Brain microvascular endothelial cell (primary cell): ENCODE data around the gene CXCL16.

Experiments
- DNase-seq: peaks from one replicate; pipeline ENCODE4 v3.0.0-alpha.2; 2020
- H3K27ac ChIP-seq: fragments of 250-450 bp; sonication (Bioruptor Pico); 2 replicates; pipeline ENCODE4 v1.5.1; 2020; ENCODE audit warnings: mild to moderate bottlenecking, moderate library complexity
- H3K27me3 ChIP-seq: fragments of 250-450 bp; sonication (Bioruptor Pico); replicated peaks from 2 replicates; pipeline ENCODE4 v1.5.1; 2020; ENCODE audit warnings: mild to moderate bottlenecking
- H3K36me3 ChIP-seq: fragments of 250-450 bp; sonication (Bioruptor Pico); replicated peaks from 2 replicates; pipeline ENCODE4 v1.5.1; 2020; ENCODE audit warnings: mild to moderate bottlenecking
- H3K4me3 ChIP-seq: 2 replicates; pipeline ENCODE4 v1.5.1; 2011; ENCODE audit warnings: low read depth, mild to moderate bottlenecking, control low read depth, low read length, moderate library complexity
- in situ Hi-C: cut with HindIII; loops from 2 replicates; pipeline ENCODE4 v1.10.0; 2017; ENCODE audit warnings: low sequenced_read_pairs, low pct_ligation_motif_present
- TF ChIP-seq, protein P1 (sequence below): IDR thresholded peaks from 2 replicates; pipeline ENCODE4 v1.5.1; 2011; ENCODE audit warnings: low read depth, mild to moderate bottlenecking, moderate library complexity, low read length, control low read depth, inconsistent platforms; ENCODE audit errors: missing control alignments

The CXCL16 gene

DNA sequence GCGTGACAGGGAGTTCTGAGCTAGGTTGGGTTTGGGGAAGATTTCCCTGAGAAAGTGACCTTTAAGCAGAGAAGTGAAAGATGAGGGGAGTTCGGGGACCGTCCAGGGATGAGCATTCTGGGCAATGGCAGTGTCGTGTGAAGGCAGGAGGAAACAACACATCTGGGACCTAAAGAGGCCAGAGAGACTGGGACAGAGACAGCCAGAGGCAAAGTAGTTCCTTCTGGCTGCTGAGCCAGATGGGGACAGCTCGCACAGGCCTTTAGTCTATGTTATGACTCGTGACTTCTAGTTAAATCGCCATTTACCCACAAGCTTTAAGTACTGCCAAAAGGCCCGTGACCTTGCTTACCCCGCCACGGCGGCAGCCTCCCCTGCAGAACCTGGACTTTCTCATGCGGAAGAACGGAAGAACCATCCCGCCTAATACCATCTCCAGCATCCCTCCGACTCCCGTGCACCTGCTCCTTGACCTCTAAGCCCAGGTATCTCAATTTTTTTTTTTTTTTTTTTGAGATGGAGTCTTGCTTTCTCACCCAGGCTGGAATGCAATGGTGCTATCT, 17.0 kb downstream of the CXCL16 start:
- H3K4me3 ChIP-seq = no peak overlapping the region
- H3K27me3 ChIP-seq = no peaks in the 10 kb centered on the region
- no peaks in the 10 kb centered on the region for H3K36me3 ChIP-seq
- in situ Hi-C loops = no loop called here
- TF ChIP-seq, protein P1, sequence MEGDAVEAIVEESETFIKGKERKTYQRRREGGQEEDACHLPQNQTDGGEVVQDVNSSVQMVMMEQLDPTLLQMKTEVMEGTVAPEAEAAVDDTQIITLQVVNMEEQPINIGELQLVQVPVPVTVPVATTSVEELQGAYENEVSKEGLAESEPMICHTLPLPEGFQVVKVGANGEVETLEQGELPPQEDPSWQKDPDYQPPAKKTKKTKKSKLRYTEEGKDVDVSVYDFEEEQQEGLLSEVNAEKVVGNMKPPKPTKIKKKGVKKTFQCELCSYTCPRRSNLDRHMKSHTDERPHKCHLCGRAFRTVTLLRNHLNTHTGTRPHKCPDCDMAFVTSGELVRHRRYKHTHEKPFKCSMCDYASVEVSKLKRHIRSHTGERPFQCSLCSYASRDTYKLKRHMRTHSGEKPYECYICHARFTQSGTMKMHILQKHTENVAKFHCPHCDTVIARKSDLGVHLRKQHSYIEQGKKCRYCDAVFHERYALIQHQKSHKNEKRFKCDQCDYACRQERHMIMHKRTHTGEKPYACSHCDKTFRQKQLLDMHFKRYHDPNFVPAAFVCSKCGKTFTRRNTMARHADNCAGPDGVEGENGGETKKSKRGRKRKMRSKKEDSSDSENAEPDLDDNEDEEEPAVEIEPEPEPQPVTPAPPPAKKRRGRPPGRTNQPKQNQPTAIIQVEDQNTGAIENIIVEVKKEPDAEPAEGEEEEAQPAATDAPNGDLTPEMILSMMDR = no peak
- no peak overlapping the region for H3K27ac ChIP-seq
- no peak for DNase-seq

DNA sequence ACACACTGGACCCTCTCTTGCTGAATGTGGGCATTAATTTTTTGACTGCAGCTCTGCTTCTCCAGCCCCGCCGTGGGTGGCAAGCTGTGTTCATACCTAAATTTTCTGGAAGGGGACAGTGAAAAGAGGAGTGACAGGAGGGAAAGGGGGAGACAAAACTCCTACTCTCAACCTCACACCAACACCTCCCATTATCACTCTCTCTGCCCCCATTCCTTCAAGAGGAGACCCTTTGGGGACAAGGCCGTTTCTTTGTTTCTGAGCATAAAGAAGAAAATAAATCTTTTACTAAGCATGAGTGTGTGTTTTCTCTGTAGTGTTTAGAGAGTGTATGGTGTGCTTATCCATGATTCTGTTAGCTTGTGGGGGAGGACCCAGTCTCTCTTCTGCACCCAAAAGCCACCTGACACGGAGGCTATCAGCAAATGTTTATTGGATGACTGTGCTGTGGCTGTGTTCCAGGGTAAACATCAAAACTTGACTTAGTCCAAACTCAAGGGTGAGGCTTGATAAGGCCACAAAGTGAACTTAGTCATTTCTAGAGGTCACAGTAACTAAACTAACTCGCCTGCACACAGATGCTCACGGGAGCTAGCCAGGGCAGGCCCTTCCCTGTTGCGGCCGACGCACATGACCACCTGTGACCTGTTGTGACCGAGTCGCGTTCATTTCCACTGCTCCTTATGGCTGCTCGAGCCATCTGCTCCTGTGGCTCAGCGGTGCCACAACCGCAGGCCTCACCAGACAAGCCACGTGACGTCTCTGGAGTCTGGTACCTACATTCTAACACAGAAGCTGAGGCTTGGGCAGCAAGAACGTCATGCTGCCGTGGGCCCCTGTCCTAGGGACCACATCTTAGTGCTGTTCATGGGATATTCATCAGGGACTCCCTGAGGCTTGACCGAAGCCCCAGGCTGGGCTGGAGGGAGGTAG, 18.3 kb downstream of the CXCL16 start:
- no peaks in the 10 kb centered on the region for H3K36me3 ChIP-seq
- TF ChIP-seq, protein P1 = no peak
- no peak overlapping the region for H3K27ac ChIP-seq
- H3K27me3 ChIP-seq = no peaks in the 10 kb centered on the region
- no peak overlapping the region for H3K4me3 ChIP-seq
- peak; percentile 45 for DNase-seq
- in situ Hi-C loops = no loop called here

DNA sequence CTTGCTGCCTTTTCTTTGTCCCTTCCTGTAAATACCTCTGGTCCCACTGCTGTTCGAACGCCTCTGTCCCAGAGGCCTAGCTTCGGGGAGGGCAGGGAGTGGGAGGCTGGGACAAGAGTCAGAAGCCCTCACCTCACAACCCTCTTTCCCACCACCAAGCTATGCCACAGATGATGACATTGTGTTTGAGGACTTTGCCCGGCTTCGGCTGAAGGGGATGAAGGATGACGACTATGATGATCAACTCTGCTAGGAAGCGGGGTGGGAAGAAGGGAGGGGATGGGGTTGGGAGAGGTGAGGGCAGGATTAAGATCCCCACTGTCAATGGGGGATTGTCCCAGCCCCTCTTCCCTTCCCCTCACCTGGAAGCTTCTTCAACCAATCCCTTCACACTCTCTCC, 18.9 kb downstream of the CXCL16 start:
- Histone ChIP-seq H3K27ac (no peak overlapping the region), H3K4me3 (no peak overlapping the region), H3K36me3 (no peaks in the 10 kb centered on the region), H3K27me3 (no peaks in the 10 kb centered on the region)
- DNase-seq = no peak
- TF ChIP-seq, protein P1 = no peak
- in situ Hi-C loops = no loop called here

DNA sequence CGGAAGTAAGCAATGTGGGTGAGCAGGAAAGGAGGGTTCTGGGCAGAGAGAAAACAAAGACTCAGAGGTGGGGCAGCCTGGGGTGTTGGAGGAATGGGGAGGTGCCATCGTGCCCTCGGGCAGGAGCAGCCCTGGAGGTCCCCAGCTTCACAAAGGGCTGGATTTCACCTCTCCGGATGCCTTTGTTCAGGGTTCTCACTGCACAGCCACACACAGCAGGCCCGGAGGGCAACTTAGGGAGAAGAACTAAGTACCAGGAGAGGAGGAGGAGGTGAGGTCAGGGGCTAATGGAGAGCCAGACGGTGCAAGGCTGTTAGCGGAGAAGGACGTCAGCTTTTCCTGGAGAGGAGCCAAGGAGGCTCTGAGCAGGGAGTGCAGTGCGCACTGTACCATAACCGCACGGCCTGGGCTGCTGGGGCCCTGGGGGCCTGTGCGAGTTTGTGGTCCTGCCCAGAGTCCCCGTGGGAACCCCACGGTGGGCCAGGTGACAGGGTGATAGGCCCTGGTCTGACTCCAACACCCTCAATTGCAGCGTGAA, 20.0 kb downstream of the CXCL16 start:
- Histone ChIP-seq H3K27me3 (no peaks in the 10 kb centered on the region), H3K36me3 (no peaks in the 10 kb centered on the region), H3K27ac (no peak overlapping the region), H3K4me3 (no peak overlapping the region)
- peak; percentile 20 for DNase-seq
- in situ Hi-C loops = no loop called here
- TF ChIP-seq, protein P1 = no peak

DNA sequence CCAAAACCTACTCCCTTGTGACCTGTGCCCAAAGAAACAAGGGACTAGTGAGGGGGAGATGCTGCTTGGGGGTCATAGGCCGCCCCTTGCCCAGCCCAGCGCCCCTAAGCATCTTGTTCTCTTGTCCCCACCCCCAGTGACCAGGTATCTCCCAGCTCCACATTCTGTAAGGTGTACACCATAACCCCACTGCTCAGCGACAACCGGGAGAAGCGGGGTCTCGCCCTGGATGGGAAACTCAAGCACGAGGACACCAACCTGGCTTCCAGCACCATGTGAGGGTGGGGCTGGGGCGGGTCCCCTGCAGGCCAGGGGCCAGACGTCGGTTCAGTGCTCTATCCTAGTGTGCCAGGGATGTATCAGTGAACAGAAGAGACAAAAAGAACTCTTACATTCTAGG, 20.6 kb downstream of the CXCL16 start:
- TF ChIP-seq, protein P1 = no peak
- Histone ChIP-seq H3K36me3 (no peaks in the 10 kb centered on the region), H3K4me3 (no peak overlapping the region), H3K27ac (no peak overlapping the region), H3K27me3 (no peaks in the 10 kb centered on the region)
- no peak for DNase-seq
- in situ Hi-C loops = no loop called here
